GM08714 (cell line): Measurements from ENCODE around the gene STAB1.
A peak's percentile ranks its signal among the peaks of the same experiment; 100 is the strongest.
"Not testable (repeated sequence)": the region's sequence is repeated elsewhere in the genome, so short reads cannot be mapped to it uniquely, and the experiment has no call there.

Experiments
- H3K4me3 ChIP-seq: fragments of 200-500 bp; sonication (Bioruptor generic); 2 replicates; pipeline ENCODE4 v1.5.1; 2014; ENCODE audit warnings: mild to moderate bottlenecking, low read length, inconsistent platforms
- ZNF274 ChIP-seq: IDR thresholded peaks from 2 replicates; pipeline ENCODE4 v1.6.1; 2012; ENCODE audit warnings: mild to moderate bottlenecking, low read depth, low read length

STAB1 gene

DNA sequence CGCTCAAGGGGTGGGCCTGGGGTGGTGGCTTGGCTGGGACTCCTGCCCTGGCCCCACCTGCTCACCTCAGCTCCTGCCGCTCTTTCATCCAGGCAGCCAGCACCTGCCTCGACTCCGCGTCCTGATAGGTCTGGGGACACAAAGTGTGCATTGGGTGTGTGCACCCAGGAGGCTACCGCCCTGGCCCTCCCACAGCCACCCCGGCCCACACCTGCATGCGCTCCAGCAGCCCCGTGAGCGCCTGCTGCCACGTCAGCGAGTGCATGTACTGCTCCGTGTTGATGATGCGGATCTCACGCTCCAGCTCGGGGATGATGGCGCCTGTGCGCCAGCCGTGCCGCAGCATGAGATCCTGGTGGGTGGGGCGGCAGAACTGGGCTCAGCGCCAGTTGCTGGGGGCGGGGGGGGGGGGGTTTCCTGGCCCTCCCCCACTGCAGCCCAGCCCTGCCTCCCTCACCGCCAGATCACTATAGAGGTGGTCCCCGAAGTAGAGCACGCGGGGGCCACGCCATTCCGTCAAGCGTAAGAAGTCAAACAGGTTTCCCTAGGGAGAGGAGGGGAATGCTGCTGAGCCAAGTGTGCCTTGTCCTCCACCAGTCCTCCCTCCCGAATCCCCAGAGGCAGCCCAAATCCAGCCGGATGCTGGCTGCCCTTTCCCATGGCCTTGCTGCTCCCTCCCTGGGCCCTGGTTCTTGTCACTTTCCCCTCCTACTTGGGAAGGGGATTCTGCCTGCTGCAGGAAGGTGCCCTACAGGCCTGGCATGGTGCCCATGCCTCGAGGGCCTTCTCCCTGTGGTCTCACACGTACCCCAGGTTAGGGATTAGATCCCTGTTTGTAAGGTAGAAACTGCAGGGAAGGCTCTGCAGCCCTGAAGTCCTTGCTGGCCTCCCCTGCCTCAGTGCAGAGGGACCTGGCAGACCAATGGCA, 29.9 kb downstream of the STAB1 start:
- TF ChIP-seq ZNF274 = no peak
- H3K4me3 ChIP-seq = no peak overlapping the region

GRCh38 chr3:52525680-52526561, 30.8 kb downstream of the STAB1 start:
- H3K4me3 ChIP-seq = no peak overlapping the region
- TF ChIP-seq ZNF274 = no peak

GRCh38 chr3:52526671-52527038, 31.5 kb downstream of the STAB1 start:
- H3K4me3 ChIP-seq = not testable (repeated sequence)

DNA sequence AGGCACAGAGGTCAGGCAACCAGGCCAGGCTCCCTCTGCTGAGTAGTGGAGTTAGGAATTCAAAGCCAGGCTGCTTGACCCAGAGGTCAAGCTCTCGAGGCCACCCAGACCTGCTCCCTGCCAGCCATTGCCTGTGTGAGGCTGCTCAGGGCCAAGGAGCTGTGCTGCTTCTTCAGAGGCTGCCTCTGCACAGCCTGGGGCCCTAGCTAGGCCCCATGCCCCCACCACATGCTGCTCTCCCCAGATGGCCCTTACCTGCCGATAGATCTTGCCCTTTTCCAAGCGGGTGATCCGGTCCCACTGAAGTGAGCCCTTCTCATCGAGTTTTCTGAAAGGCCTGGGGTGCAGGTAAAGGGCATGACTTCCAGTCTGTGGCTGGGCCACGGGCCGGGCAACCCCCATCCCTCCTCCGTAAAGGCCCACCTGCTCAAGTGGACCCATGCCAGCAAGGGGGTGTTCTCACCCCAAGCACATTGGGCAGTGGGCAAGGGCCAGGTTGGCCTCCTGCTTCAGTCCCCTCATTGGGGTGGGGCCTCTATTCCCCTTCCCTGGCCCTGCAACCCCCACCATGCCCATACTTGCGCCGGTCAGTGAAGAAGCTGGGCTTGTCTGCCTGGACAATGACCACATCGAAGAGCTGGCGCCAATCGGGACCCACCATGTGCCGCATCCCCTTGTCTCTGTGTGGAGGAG, 32.0 kb downstream of the STAB1 start:
- TF ChIP-seq ZNF274 = no peak
- no peak overlapping the region for H3K4me3 ChIP-seq

DNA sequence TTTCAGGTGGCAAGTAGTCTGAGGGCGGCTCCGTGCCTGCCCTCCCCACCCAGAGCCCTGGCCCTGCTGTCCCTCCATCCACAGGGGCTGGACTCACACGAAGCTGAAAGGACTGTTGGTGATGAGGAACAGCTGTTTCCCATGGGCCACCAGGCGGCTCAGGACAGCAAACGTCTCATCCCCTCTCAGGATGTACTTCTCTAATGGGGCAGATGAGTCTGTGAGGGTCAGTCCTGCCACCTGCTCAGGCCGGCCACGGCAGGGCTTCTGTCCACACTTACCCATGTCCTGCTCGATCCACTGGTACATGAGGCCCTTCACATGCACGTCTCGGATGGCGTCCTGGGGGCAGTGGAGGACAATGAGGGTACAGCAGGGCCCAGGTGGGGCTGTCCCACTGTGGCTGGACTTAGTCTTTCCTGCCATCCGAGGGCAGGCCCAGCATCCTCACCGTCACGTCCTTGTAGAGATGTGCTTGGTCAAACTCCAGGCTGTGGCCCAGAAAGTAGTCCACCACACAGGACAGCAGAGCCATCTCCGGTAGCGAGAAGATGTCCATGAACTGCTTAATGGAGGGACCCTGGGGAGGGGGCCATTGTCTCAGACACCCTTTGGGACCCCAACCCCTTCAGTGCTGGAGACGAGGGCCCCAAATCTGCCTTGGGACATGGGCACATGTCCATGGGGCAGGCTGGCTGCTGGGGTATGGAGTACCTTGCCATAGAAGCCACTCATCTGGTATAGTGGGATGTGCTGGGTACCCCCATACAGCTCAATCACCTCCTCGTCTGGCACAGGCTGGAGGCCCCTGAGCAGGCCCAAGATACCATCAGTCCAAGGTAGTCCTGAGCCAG, 32.8 kb downstream of the STAB1 start:
- TF ChIP-seq ZNF274 = no peak

GRCh38 chr3:52528586-52529375, 33.6 kb downstream of the STAB1 start:
- H3K4me3 ChIP-seq = no peak overlapping the region

More for the DNA sequence above, 32.8 kb downstream of the STAB1 start:
- no peak overlapping the region for H3K4me3 ChIP-seq

GRCh38 chr3:52529376-52530333, 34.5 kb downstream of the STAB1 start:
- no peak overlapping the region for H3K4me3 ChIP-seq
- TF ChIP-seq ZNF274 = no peak

More at GRCh38 chr3:52528586-52529375, 33.6 kb downstream of the STAB1 start:
- TF ChIP-seq ZNF274 = no peak

DNA sequence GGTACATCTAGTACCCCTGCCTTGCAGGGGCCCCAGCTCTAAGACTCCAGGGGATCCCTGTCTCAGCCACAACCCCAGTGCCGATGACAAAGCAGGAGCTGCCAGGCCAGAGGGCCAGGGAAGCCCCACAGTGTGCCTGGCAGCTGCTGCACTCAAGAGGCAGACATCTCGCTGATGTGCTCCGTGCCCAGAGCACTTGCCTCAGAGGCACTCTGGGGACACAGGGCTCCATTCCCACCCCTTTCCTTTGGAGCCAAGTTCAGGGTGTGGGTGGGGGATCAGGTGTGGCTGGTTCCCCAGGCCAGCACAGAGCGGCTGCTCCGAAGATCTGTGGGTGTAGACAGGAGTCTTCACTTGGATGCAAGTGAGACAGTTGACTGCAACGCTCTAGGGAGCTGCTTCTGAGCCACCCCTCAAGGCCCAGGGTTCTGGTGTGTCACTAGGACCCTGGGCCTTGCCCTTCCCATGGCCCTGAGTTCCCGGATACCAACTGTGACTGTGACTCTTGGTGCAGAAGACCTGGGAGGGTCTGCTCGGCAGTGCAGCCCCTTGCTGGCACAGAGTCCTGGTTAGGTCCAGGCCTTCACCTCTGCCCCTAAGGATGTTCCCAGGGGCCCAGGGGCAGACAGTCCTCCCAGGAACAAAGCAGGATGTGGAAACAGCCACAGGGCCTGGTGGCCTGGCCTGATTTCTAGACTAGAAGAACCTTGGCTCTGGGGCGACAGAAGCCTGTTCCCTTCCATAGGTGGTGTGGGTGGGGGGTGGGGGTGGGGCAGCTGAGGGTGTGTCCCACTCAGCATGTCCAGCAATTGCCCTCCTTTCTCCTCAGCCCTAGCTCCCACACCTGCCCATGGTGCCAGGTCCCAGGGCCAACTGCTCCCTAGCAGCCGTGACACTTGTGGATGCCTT, 36.0 kb downstream of the STAB1 start:
- H3K4me3 ChIP-seq = no peak overlapping the region
- no peak for TF ChIP-seq ZNF274

- no peak for TF ChIP-seq ZNF274
- peak overlapping the region; percentile 62; the same call in 1 of the 2 replicates for H3K4me3 ChIP-seq
Observed at GRCh38 chr3:52531860-52532516, 36.9 kb downstream of the STAB1 start.

DNA sequence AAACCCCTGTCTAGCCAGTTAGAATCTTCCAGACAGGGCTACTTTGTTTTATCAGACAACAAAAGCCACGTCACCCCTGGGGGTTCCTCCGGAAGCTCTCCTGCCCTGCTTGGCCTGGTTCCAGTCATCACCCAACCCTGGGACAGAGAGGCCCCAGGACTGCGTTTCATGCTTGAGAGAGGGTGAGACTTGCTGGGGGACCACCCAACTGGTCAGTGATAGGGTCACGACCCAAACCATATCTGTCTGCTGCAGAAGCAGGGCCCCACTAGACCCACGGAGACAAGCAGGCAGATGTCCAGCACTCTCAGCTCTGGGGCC, 37.3 kb downstream of the STAB1 start:
- TF ChIP-seq ZNF274 = no peak
- peak overlapping the region; percentile 62; the same call in 1 of the 2 replicates for H3K4me3 ChIP-seq
